ENCODE results near the gene CYTH1.

DNA sequence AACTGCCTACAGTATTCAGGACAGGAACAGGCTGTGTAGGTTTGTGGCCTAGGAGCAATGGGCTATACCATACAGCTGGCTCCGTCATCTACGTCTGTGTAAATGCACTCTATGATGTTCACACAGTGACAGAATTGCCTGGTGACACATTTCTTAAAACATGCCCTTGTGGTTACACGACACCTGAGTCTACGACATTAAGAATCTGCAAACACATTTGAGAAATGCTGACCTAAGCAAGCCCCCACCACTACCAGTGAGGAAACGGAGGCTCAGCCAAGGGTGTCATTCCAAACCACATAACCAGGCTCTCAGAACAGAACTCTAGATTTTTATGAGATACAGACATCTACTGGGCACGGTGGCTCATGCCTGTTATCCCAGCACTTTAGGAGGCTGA is 35.0 kb upstream of the CYTH1 start:
- TF ChIP-seq EZH2 (IDR thresholded peaks at IDR 0.05) = no peak
- TF ChIP-seq EZH2phosphoT487 (IDR thresholded peaks at IDR 0.05; ENCODE audit: borderline replicate concordance) = no peak
- no peak for TF ChIP-seq CEBPB (IDR thresholded peaks at IDR 0.05; ENCODE audit: low read depth)
- TF ChIP-seq, protein P1, sequence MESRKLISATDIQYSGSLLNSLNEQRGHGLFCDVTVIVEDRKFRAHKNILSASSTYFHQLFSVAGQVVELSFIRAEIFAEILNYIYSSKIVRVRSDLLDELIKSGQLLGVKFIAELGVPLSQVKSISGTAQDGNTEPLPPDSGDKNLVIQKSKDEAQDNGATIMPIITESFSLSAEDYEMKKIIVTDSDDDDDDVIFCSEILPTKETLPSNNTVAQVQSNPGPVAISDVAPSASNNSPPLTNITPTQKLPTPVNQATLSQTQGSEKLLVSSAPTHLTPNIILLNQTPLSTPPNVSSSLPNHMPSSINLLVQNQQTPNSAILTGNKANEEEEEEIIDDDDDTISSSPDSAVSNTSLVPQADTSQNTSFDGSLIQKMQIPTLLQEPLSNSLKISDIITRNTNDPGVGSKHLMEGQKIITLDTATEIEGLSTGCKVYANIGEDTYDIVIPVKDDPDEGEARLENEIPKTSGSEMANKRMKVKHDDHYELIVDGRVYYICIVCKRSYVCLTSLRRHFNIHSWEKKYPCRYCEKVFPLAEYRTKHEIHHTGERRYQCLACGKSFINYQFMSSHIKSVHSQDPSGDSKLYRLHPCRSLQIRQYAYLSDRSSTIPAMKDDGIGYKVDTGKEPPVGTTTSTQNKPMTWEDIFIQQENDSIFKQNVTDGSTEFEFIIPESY (IDR thresholded peaks at IDR 0.05; ENCODE audit: extremely low read depth, insufficient replicate concordance, low read length) = no peak
- TF ChIP-seq, protein P2, sequence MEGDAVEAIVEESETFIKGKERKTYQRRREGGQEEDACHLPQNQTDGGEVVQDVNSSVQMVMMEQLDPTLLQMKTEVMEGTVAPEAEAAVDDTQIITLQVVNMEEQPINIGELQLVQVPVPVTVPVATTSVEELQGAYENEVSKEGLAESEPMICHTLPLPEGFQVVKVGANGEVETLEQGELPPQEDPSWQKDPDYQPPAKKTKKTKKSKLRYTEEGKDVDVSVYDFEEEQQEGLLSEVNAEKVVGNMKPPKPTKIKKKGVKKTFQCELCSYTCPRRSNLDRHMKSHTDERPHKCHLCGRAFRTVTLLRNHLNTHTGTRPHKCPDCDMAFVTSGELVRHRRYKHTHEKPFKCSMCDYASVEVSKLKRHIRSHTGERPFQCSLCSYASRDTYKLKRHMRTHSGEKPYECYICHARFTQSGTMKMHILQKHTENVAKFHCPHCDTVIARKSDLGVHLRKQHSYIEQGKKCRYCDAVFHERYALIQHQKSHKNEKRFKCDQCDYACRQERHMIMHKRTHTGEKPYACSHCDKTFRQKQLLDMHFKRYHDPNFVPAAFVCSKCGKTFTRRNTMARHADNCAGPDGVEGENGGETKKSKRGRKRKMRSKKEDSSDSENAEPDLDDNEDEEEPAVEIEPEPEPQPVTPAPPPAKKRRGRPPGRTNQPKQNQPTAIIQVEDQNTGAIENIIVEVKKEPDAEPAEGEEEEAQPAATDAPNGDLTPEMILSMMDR (IDR thresholded peaks at IDR 0.05 in 2 of 3, conservative IDR thresholded peaks at IDR 0.05 in 1 of 3; ENCODE audit: borderline replicate concordance in 1 of 3, insufficient read depth in 1 of 3, low read depth in 2 of 3, low read length in 2 of 3) = no peak
- TF ChIP-seq, protein P3, sequence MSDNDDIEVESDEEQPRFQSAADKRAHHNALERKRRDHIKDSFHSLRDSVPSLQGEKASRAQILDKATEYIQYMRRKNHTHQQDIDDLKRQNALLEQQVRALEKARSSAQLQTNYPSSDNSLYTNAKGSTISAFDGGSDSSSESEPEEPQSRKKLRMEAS (IDR thresholded peaks at IDR 0.05) = no peak

Data from HCT116 (cell line).